ENCODE data around the gene DSG4.

The DSG4 gene

GRCh38 chr18:31409276-31409675, 32.7 kb downstream of the DSG4 start:
- Histone ChIP-seq H3K27me3 (ENCODE audit: control insufficient read depth in 1 of 2, insufficient read depth in 2 of 2, low read length in 2 of 2) (no peaks in the 10 kb centered on the region), H3K9me3 (ENCODE audit: control insufficient read depth in 2 of 2, low read length in 2 of 2) (no peaks in the 10 kb centered on the region), H3K27ac (ENCODE audit: low read length) (no peak overlapping the region), H3K4me3 (ENCODE audit: low read length in 2 of 2) (no peak overlapping the region), H3K4me1 (ENCODE audit: control insufficient read depth, insufficient read depth, low read length) (no peaks in the 10 kb centered on the region), H3K9ac (ENCODE audit: low read length in 2 of 2) (no peak overlapping the region), H3K36me3 (ENCODE audit: control insufficient read depth in 2 of 2, insufficient read depth in 2 of 2, low read length in 2 of 2) (no peaks in the 10 kb centered on the region)

GRCh38 chr18:31410716-31411483, 34.3 kb downstream of the DSG4 start:
- Histone ChIP-seq H3K27ac (ENCODE audit: low read length) (no peak overlapping the region), H3K9me3 (ENCODE audit: control insufficient read depth in 2 of 2, low read length in 2 of 2) (peaks cover 0 to 4% of the 10 kb centered on the region in 2 donors), H3K4me1 (ENCODE audit: control insufficient read depth, insufficient read depth, low read length) (no peaks in the 10 kb centered on the region), H3K27me3 (ENCODE audit: control insufficient read depth in 1 of 2, insufficient read depth in 2 of 2, low read length in 2 of 2) (no peaks in the 10 kb centered on the region), H3K36me3 (ENCODE audit: control insufficient read depth in 2 of 2, insufficient read depth in 2 of 2, low read length in 2 of 2) (no peaks in the 10 kb centered on the region), H3K9ac (ENCODE audit: low read length in 2 of 2) (no peak overlapping the region), H3K4me3 (ENCODE audit: low read length in 2 of 2) (no peak overlapping the region)

GRCh38 chr18:31413137-31413536, 36.6 kb downstream of the DSG4 start:
- Histone ChIP-seq H3K27me3 (ENCODE audit: control insufficient read depth in 1 of 2, insufficient read depth in 2 of 2, low read length in 2 of 2) (no peaks in the 10 kb centered on the region), H3K4me1 (ENCODE audit: control insufficient read depth, insufficient read depth, low read length) (no peaks in the 10 kb centered on the region), H3K4me3 (ENCODE audit: low read length in 2 of 2) (no peak overlapping the region)

DNA sequence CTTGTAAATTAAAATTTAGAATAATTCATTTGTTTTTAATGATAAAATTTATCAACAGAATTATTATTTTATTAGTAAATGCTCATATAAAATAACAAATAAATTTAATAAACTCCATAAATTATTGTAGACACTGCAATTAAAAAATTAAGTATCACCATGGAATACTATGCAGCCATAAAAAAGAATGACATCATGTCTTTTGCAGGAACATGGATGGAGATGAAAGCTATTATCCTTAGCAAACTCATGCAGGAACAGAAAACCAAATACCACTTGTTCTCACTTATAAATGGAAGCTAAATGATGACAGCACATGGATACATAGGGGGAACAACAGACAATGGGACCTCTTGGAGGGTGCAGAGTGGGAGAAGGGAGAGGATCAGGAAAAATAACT, 41.3 kb downstream of the DSG4 start:
- Histone ChIP-seq H3K9ac (ENCODE audit: low read length in 2 of 2) (no peak overlapping the region), H3K4me3 (ENCODE audit: low read length in 2 of 2) (no peak overlapping the region), H3K27ac (ENCODE audit: low read length) (no peak overlapping the region), H3K4me1 (ENCODE audit: control insufficient read depth, insufficient read depth, low read length) (no peaks in the 10 kb centered on the region), H3K36me3 (ENCODE audit: control insufficient read depth in 2 of 2, insufficient read depth in 2 of 2, low read length in 2 of 2) (no peaks in the 10 kb centered on the region), H3K9me3 (ENCODE audit: control insufficient read depth in 2 of 2, low read length in 2 of 2) (peaks cover 0 to 4% of the 10 kb centered on the region in 2 donors), H3K27me3 (ENCODE audit: control insufficient read depth in 1 of 2, insufficient read depth in 2 of 2, low read length in 2 of 2) (no peaks in the 10 kb centered on the region)

More at GRCh38 chr18:31413137-31413536, 36.6 kb downstream of the DSG4 start:
- no peak overlapping the region for H3K9ac ChIP-seq (ENCODE audit: low read length in 2 of 2)
- H3K36me3 ChIP-seq (ENCODE audit: control insufficient read depth in 2 of 2, insufficient read depth in 2 of 2, low read length in 2 of 2): no peaks in the 10 kb centered on the region
- peaks cover 0 to 4% of the 10 kb centered on the region in 2 donors for H3K9me3 ChIP-seq (ENCODE audit: control insufficient read depth in 2 of 2, low read length in 2 of 2)
- no peak overlapping the region for H3K27ac ChIP-seq (ENCODE audit: low read length)

- H3K4me1 ChIP-seq (ENCODE audit: control insufficient read depth, insufficient read depth, low read length): no peaks in the 10 kb centered on the region
- H3K27me3 ChIP-seq (ENCODE audit: control insufficient read depth in 1 of 2, insufficient read depth in 2 of 2, low read length in 2 of 2): no peaks in the 10 kb centered on the region
- H3K36me3 ChIP-seq (ENCODE audit: control insufficient read depth in 2 of 2, insufficient read depth in 2 of 2, low read length in 2 of 2): no peaks in the 10 kb centered on the region
- no peak overlapping the region for H3K4me3 ChIP-seq (ENCODE audit: low read length in 2 of 2)
- no peak overlapping the region for H3K9ac ChIP-seq (ENCODE audit: low read length in 2 of 2)
- H3K27ac ChIP-seq (ENCODE audit: low read length): no peak overlapping the region
- H3K9me3 ChIP-seq (ENCODE audit: control insufficient read depth in 2 of 2, low read length in 2 of 2): peaks cover 0 to 4% of the 10 kb centered on the region in 2 donors
Measured at GRCh38 chr18:31419457-31419932, 42.9 kb downstream of the DSG4 start.

DNA sequence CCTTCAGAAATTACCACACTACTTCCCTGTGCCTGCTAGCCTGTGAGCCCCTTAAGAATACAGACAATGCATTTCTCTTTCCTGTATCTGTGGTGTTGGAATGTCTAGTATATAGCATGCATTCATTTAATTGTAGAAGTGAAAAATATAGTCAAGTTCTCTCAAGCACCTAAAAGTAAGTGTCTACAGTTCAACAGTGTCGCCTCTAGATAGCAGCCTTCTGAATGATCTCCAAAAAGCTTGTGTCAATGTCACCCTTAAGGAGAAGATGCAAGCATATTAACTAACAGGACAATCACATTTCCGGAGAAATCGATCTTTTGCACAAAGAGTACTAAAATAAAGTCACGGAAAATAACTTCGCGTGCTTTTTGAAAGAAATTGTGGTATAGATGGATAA, 43.5 kb downstream of the DSG4 start:
- no peak overlapping the region for H3K27ac ChIP-seq (ENCODE audit: low read length)
- H3K4me3 ChIP-seq (ENCODE audit: low read length in 2 of 2): no peak overlapping the region
- H3K9me3 ChIP-seq (ENCODE audit: control insufficient read depth in 2 of 2, low read length in 2 of 2): peaks cover 0 to 4% of the 10 kb centered on the region in 2 donors
- no peaks in the 10 kb centered on the region for H3K27me3 ChIP-seq (ENCODE audit: control insufficient read depth in 1 of 2, insufficient read depth in 2 of 2, low read length in 2 of 2)
- H3K9ac ChIP-seq (ENCODE audit: low read length in 2 of 2): no peak overlapping the region
- H3K36me3 ChIP-seq (ENCODE audit: control insufficient read depth in 2 of 2, insufficient read depth in 2 of 2, low read length in 2 of 2): no peaks in the 10 kb centered on the region
- no peaks in the 10 kb centered on the region for H3K4me1 ChIP-seq (ENCODE audit: control insufficient read depth, insufficient read depth, low read length)

- H3K36me3 ChIP-seq (ENCODE audit: control insufficient read depth in 2 of 2, insufficient read depth in 2 of 2, low read length in 2 of 2): no peaks in the 10 kb centered on the region
- no peak overlapping the region for H3K9ac ChIP-seq (ENCODE audit: low read length in 2 of 2)
- no peaks in the 10 kb centered on the region for H3K4me1 ChIP-seq (ENCODE audit: control insufficient read depth, insufficient read depth, low read length)
- H3K27ac ChIP-seq (ENCODE audit: low read length): no peak overlapping the region
- H3K4me3 ChIP-seq (ENCODE audit: low read length in 2 of 2): no peak overlapping the region
- H3K9me3 ChIP-seq (ENCODE audit: control insufficient read depth in 2 of 2, low read length in 2 of 2): peaks cover 0 to under 1% of the 10 kb centered on the region in 2 donors
- H3K27me3 ChIP-seq (ENCODE audit: control insufficient read depth in 1 of 2, insufficient read depth in 2 of 2, low read length in 2 of 2): no peaks in the 10 kb centered on the region
Measured at GRCh38 chr18:31420524-31420923, 43.9 kb downstream of the DSG4 start.

DNA sequence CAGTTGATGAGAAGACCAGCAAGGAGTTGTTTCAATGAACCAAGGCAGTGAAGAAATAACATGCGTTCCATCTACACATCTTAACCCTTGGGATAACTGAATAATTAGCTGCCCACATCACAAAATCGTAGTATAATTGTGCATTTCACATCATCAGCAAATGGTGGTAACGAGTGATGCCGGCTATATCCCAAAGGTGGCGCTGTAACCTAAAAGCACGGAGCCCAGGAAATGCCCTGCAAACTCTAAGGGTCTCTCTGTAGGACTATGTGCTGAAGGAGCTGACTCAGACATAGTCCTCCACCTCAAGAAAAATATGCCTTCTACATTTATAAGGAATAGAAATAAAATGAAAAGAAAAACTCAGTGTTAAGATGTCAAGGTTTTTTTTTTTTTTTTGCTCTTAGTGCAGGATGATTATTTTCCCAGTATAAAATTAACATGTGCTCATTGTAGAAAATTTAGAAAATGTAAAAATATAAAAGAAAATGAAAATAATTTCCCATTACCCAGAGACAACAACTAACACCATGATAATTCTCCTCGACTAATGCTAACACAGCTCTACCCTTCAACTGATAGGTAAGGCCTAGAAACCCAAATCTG, 47.9 kb downstream of the DSG4 start:
- no peak overlapping the region for H3K4me3 ChIP-seq (ENCODE audit: low read length in 2 of 2)
- H3K9ac ChIP-seq (ENCODE audit: low read length in 2 of 2): no peak overlapping the region
- H3K27ac ChIP-seq (ENCODE audit: low read length): no peak overlapping the region
- H3K9me3 ChIP-seq (ENCODE audit: control insufficient read depth in 2 of 2, low read length in 2 of 2): no peaks in the 10 kb centered on the region
- no peaks in the 10 kb centered on the region for H3K36me3 ChIP-seq (ENCODE audit: control insufficient read depth in 2 of 2, insufficient read depth in 2 of 2, low read length in 2 of 2)
- H3K4me1 ChIP-seq (ENCODE audit: control insufficient read depth, insufficient read depth, low read length): no peaks in the 10 kb centered on the region
- no peaks in the 10 kb centered on the region for H3K27me3 ChIP-seq (ENCODE audit: control insufficient read depth in 1 of 2, insufficient read depth in 2 of 2, low read length in 2 of 2)

DNA sequence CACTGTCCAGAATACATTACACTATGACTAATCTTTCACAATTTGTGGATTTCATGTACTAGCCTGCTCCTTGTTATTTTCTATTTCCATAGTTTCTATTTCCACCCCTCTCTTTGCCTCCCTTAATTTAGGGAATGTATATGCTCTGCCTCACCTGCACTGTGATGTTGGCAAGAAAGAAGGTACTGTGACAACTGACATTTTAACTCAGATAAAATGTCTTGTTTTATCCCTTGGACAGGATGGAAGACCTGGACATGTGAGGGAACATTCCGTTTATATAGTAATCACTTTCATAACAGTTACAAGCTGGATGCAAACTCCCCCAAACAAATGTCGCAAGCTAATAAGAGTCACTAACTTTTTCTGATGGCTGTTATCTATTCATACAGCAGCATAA, 49.4 kb downstream of the DSG4 start:
- Histone ChIP-seq H3K27me3 (ENCODE audit: control insufficient read depth in 1 of 2, insufficient read depth in 2 of 2, low read length in 2 of 2) (no peaks in the 10 kb centered on the region), H3K9me3 (ENCODE audit: control insufficient read depth in 2 of 2, low read length in 2 of 2) (no peaks in the 10 kb centered on the region), H3K36me3 (ENCODE audit: control insufficient read depth in 2 of 2, insufficient read depth in 2 of 2, low read length in 2 of 2) (no peaks in the 10 kb centered on the region), H3K27ac (ENCODE audit: low read length) (no peak overlapping the region), H3K4me3 (ENCODE audit: low read length in 2 of 2) (no peak overlapping the region), H3K9ac (ENCODE audit: low read length in 2 of 2) (no peak overlapping the region), H3K4me1 (ENCODE audit: control insufficient read depth, insufficient read depth, low read length) (no peaks in the 10 kb centered on the region)

DNA sequence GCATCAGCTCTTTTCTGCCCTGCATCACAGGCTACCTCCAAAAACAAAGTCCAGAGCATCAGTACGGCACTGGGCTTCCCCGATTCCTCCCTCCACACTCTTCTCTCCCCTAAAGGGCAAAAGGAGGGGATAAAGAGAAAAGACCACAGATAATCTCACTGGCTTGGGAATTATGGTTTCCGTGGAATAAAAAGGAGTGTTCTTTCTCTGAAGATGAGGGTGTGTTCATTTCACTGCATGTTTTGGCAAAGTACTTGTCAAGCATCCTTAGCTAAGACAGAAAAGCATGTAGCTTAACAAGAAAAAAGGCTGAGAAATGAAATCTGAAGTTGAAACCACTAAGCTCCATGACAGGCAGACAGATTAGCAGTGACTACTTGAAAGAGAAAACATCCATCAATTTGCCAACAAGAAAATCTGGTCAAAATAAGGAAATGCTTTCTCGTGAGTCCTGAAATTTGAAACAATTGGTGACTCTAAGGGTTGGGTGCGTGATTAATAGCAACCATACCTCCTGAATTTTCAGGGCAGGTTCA, 50.4 kb downstream of the DSG4 start:
- H3K27ac ChIP-seq (ENCODE audit: low read length): no peak overlapping the region
- H3K4me3 ChIP-seq (ENCODE audit: low read length in 2 of 2): no peak overlapping the region
- H3K9ac ChIP-seq (ENCODE audit: low read length in 2 of 2): no peak overlapping the region

DNA sequence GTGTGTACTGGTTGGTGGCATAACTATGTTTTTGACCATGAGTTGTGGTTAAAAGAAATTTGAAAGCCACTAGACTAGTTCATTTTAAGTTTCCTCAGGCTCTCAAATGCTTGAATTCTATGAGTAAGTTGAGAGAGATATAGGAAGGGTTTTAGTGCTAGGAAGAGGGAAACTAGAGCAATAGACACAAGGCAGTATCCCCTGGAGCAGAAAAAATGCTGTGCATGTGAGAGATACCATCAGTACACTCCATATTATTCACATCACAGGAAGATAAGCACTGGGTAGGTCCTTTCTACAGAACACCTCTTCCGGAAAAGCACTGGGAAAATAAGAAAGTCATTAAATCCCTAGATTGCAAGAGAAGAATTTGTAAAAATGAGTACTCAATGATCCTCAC, 51.6 kb downstream of the DSG4 start:
- no peak overlapping the region for H3K4me3 ChIP-seq (ENCODE audit: low read length in 2 of 2)
- H3K27ac ChIP-seq (ENCODE audit: low read length): no peak overlapping the region
- H3K9ac ChIP-seq (ENCODE audit: low read length in 2 of 2): no peak overlapping the region
- no peaks in the 10 kb centered on the region for H3K36me3 ChIP-seq (ENCODE audit: control insufficient read depth in 2 of 2, insufficient read depth in 2 of 2, low read length in 2 of 2)
- no peaks in the 10 kb centered on the region for H3K4me1 ChIP-seq (ENCODE audit: control insufficient read depth, insufficient read depth, low read length)
- no peaks in the 10 kb centered on the region for H3K27me3 ChIP-seq (ENCODE audit: control insufficient read depth in 1 of 2, insufficient read depth in 2 of 2, low read length in 2 of 2)
- H3K9me3 ChIP-seq (ENCODE audit: control insufficient read depth in 2 of 2, low read length in 2 of 2): no peaks in the 10 kb centered on the region

More for the DNA sequence above, 50.4 kb downstream of the DSG4 start:
- Histone ChIP-seq H3K9me3 (ENCODE audit: control insufficient read depth in 2 of 2, low read length in 2 of 2) (no peaks in the 10 kb centered on the region), H3K36me3 (ENCODE audit: control insufficient read depth in 2 of 2, insufficient read depth in 2 of 2, low read length in 2 of 2) (no peaks in the 10 kb centered on the region), H3K4me1 (ENCODE audit: control insufficient read depth, insufficient read depth, low read length) (no peaks in the 10 kb centered on the region), H3K27me3 (ENCODE audit: control insufficient read depth in 1 of 2, insufficient read depth in 2 of 2, low read length in 2 of 2) (no peaks in the 10 kb centered on the region)
